Measurements from ENCODE around the gene NAA10. TPM values are rescaled to one million over a fixed set of nuclear protein-coding genes. Genes with fewer than 3 reads are reported as not detected.
A peak's percentile ranks its signal among the peaks of the same experiment; 100 is the strongest.
"Not testable (repeated sequence)": the region's sequence is repeated elsewhere in the genome, so short reads cannot be mapped to it uniquely, and the experiment has no call there.

Gene NAA10
- total RNA-seq: 97.3 and 113 TPM in 2 replicates

- DNase-seq (ENCODE audit: low read depth, low spot score): no peak
Observed at GRCh38 chrX:153934762-153935325, at the start of gene NAA10. TSS of gene NAA10 (minus strand) at chrX:153935037. CDS start at chrX:153934904, 133 bp downstream.

GRCh38 chrX:153983321-153983801 lies 48.5 kb upstream of the NAA10 start:
- DNase-seq (ENCODE audit: low read depth, low spot score): no peak

GRCh38 chrX:153981771-153982533 lies 47.1 kb upstream of the NAA10 start:
- no peak for DNase-seq (ENCODE audit: low read depth, low spot score)

GRCh38 chrX:153981231-153981630 lies 46.4 kb upstream of the NAA10 start:
- DNase-seq (ENCODE audit: low read depth, low spot score): no peak

- not testable (repeated sequence) for DNase-seq (ENCODE audit: low read depth, low spot score)
Observed at GRCh38 chrX:153980394-153980793, 45.6 kb upstream of the NAA10 start.

GRCh38 chrX:153974726-153975286 lies 40.0 kb upstream of the NAA10 start:
- DNase-seq (ENCODE audit: low read depth, low spot score): no peak

GRCh38 chrX:153974003-153974725 lies 39.3 kb upstream of the NAA10 start:
- no peak for DNase-seq (ENCODE audit: low read depth, low spot score)

GRCh38 chrX:153973127-153974002 lies 38.5 kb upstream of the NAA10 start:
- no peak for DNase-seq (ENCODE audit: low read depth, low spot score)

- no peak for DNase-seq (ENCODE audit: low read depth, low spot score)
Observed at GRCh38 chrX:153972368-153973126, 37.7 kb upstream of the NAA10 start, which contains the start of gene TMEM187. TSS of gene TMEM187 (plus strand) at chrX:153972754. CDS start at chrX:153982063, 9,309 bp downstream.

GRCh38 chrX:153971450-153972367 lies 36.9 kb upstream of the NAA10 start, which contains the start of gene HCFC1:
TSS of gene HCFC1 (minus strand) at chrX:153971818. CDS start at chrX:153970840, 978 bp downstream.
- DNase-seq (ENCODE audit: low read depth, low spot score): no peak

- peak; percentile 68 for DNase-seq (ENCODE audit: low read depth, low spot score)
Observed at GRCh38 chrX:153971124-153971449, 36.2 kb upstream of the NAA10 start.

GRCh38 chrX:153970357-153971123 lies 35.7 kb upstream of the NAA10 start:
- no peak for DNase-seq (ENCODE audit: low read depth, low spot score)

GRCh38 chrX:153969904-153970356 lies 35.1 kb upstream of the NAA10 start:
- no peak for DNase-seq (ENCODE audit: low read depth, low spot score)

- no peak for DNase-seq (ENCODE audit: low read depth, low spot score)
Observed at GRCh38 chrX:153969125-153969903, 34.5 kb upstream of the NAA10 start.

GRCh38 chrX:153968754-153969124 lies 33.9 kb upstream of the NAA10 start:
- DNase-seq (ENCODE audit: low read depth, low spot score): no peak

GRCh38 chrX:153968255-153968654 lies 33.4 kb upstream of the NAA10 start:
- DNase-seq (ENCODE audit: low read depth, low spot score): no peak

- DNase-seq (ENCODE audit: low read depth, low spot score): no peak
Observed at GRCh38 chrX:153967536-153968224, 32.8 kb upstream of the NAA10 start.
